IMR-90 (cell line): ENCODE data around the gene F12. TPM values are rescaled to one million over a fixed set of nuclear protein-coding genes. Genes with fewer than 3 reads are reported as not detected.

Experiments used
- ATAC-seq: fragments of 200-7000 bp; cut with Tn5 transposase; 2 replicates; pipeline ENCODE4 v1.9.1; 2020; ENCODE audit warnings: low read depth, mild to moderate bottlenecking, moderate library complexity
- BruUV-seq: library from RNA; stranded (reverse); fragments of 400-500 nt; replicated peaks from 2 replicates; lab custom pipeline; 2021; lab: Mats Ljungman, UMichigan
- CTCF ChIA-PET: fragments of 300-600 bp; formaldehyde crosslinking; extraction: SDS; loops from one replicate; lab custom pipeline; 2021; ENCODE audit warnings: antibody characterized with exemption; lab: Yijun Ruan, JAX
- POLR2A ChIA-PET: fragments of 300-600 bp; sonication (Branson Sonifier 250); formaldehyde crosslinking; loops from one replicate; lab custom pipeline; 2022; ENCODE audit warnings: antibody characterized with exemption; ENCODE audit not compliant: unreplicated experiment; lab: Charles Lee
- DNase-seq: peaks from one replicate; pipeline ENCODE4 v3.0.0; 2013
- H2AFZ ChIP-seq: replicated peaks from 2 replicates; pipeline ENCODE3; 2013; ENCODE audit warnings: low read length, mild to moderate bottlenecking; ENCODE audit not compliant: poor library complexity
- H2AK5ac ChIP-seq: 2 replicates; pipeline ENCODE4 v1.6.1; 2013; ENCODE audit warnings: low read depth, low read length, inconsistent platforms
- H2AK9ac ChIP-seq: replicated peaks from 2 replicates; pipeline ENCODE3; 2013; ENCODE audit warnings: mild to moderate bottlenecking, low read depth, low read length, moderate library complexity; ENCODE audit not compliant: poor library complexity
- H2BK120ac ChIP-seq: 2 replicates; pipeline ENCODE4 v1.6.1; 2013; ENCODE audit warnings: low read depth, low read length, inconsistent platforms
- H2BK15ac ChIP-seq: 3 replicates; pipeline ENCODE4 v1.6.1; 2013; ENCODE audit warnings: low read depth, low read length, inconsistent platforms
- H2BK20ac ChIP-seq: 2 replicates; pipeline ENCODE4 v1.6.1; 2013; ENCODE audit warnings: low read depth, mild to moderate bottlenecking, inconsistent platforms, low read length, moderate library complexity
- H2BK5ac ChIP-seq: 2 replicates; pipeline ENCODE4 v1.6.1; 2013; ENCODE audit warnings: mild to moderate bottlenecking, low read depth, low read length, inconsistent platforms; ENCODE audit not compliant: poor library complexity, severe bottlenecking
- H3K14ac ChIP-seq: replicated peaks from 2 replicates; pipeline ENCODE4 v1.6.1; 2013; ENCODE audit warnings: low read depth, low read length, inconsistent platforms
- H3K18ac ChIP-seq: 2 replicates; pipeline ENCODE4 v1.6.1; 2013; ENCODE audit warnings: low read depth, low read length, control low read depth
- H3K23ac ChIP-seq: 2 replicates; pipeline ENCODE4 v1.6.1; 2013; ENCODE audit warnings: low read depth, low read length, inconsistent platforms
- H3K27ac ChIP-seq: 2 replicates; pipeline ENCODE4 v1.5.1; 2013; ENCODE audit warnings: mild to moderate bottlenecking, control low read depth, low read length; ENCODE audit not compliant: insufficient read depth
- H3K27me3 ChIP-seq: 2 replicates; pipeline ENCODE4 v1.6.1; 2013; ENCODE audit warnings: low read length; ENCODE audit not compliant: control insufficient read depth, insufficient read depth
- H3K36me3 ChIP-seq: 2 replicates; pipeline ENCODE4 v1.6.1; 2013; ENCODE audit warnings: low read length, mixed read lengths; ENCODE audit not compliant: control insufficient read depth, insufficient read depth
- H3K4ac ChIP-seq: 2 replicates; pipeline ENCODE4 v1.6.1; 2013; ENCODE audit warnings: low read depth, low read length, inconsistent platforms
- H3K4me1 ChIP-seq: 2 replicates; pipeline ENCODE4 v1.6.1; 2013; ENCODE audit warnings: low read length, mixed read lengths; ENCODE audit not compliant: control insufficient read depth, insufficient read depth
- H3K4me2 ChIP-seq: 2 replicates; pipeline ENCODE4 v1.6.1; 2013; ENCODE audit warnings: low read depth, mild to moderate bottlenecking, control low read depth, low read length, moderate library complexity
- H3K4me3 ChIP-seq: 2 replicates; pipeline ENCODE4 v1.5.1; 2013; ENCODE audit warnings: low read depth, mild to moderate bottlenecking, control low read depth, low read length, moderate library complexity; ENCODE audit not compliant: insufficient read depth
- H3K56ac ChIP-seq: 2 replicates; pipeline ENCODE4 v1.6.1; 2013; ENCODE audit warnings: low read length, inconsistent platforms; ENCODE audit not compliant: insufficient read depth; ENCODE audit errors: extremely low read depth
- H3K79me1 ChIP-seq, 2 experiments: 2 replicates each; pipeline ENCODE4 v1.6.1; 2013; ENCODE audit warnings: low read length in 2 of 2, inconsistent platforms in 1 of 2, low read depth in 1 of 2
- H3K9ac ChIP-seq: 2 replicates; pipeline ENCODE4 v1.6.1; 2013; ENCODE audit warnings: low read depth, low read length, control low read depth
- H3K9me1 ChIP-seq: 2 replicates; pipeline ENCODE4 v1.6.1; 2013; ENCODE audit warnings: low read length, inconsistent platforms; ENCODE audit not compliant: insufficient read depth
- H3K9me3 ChIP-seq: 2 replicates; pipeline ENCODE4 v1.6.1; 2013; ENCODE audit warnings: low read length; ENCODE audit not compliant: control insufficient read depth, insufficient read depth
- H4K20me1 ChIP-seq: 2 replicates; pipeline ENCODE4 v1.6.1; 2013; ENCODE audit warnings: low read length, inconsistent platforms; ENCODE audit not compliant: insufficient read depth
- H4K5ac ChIP-seq: 2 replicates; pipeline ENCODE4 v1.6.1; 2013; ENCODE audit warnings: mild to moderate bottlenecking, low read depth, low read length, control low read depth
- H4K8ac ChIP-seq, 2 experiments: 2 replicates each; pipeline ENCODE4 v1.6.1; 2013; ENCODE audit warnings: low read depth in 2 of 2, low read length in 2 of 2, control low read depth in 1 of 2, inconsistent platforms in 1 of 2
- H4K91ac ChIP-seq: 2 replicates; pipeline ENCODE4 v1.6.1; 2013; ENCODE audit warnings: low read depth, low read length, inconsistent platforms; ENCODE audit not compliant: insufficient read depth
- RCOR1 ChIP-seq: IDR thresholded peaks from 2 replicates; pipeline ENCODE4 v1.6.1; 2012; ENCODE audit warnings: mild to moderate bottlenecking, low read length, improper control_type of control experiment; ENCODE audit not compliant: insufficient replicate concordance
- WGBS, 2 experiments: methylation state at CpG; one replicate each; pipeline versions ENCODE4 v1.1.5 to v1.1.7; 2013; ENCODE audit warnings: missing lambda C conversion rate in 2 of 2; ENCODE audit not compliant: insufficient read length in 1 of 2; ENCODE audit errors: extremely low coverage in 2 of 2; 5-methylcytosine and 5-hydroxymethylcytosine counted together
- dilution Hi-C: fragments of 300-500 bp; cut with HindIII; formaldehyde crosslinking; loops from one replicate; pipeline ENCODE4 v1.14.3; 2018; ENCODE audit warnings: low sequenced_read_pairs; ENCODE audit not compliant: unreplicated experiment
- in situ Hi-C: fragments of 300-500 bp; cut with MboI; formaldehyde crosslinking; loops from 3 replicates; pipeline ENCODE4 v1.14.3; 2019; ENCODE audit warnings: low sequenced_read_pairs, inconsistent platforms, mixed read lengths
- intact Hi-C: fragments of 100-400 bp; cut with micrococcal nuclease; formaldehyde crosslinking; loops from 2 replicates; pipeline ENCODE4 v1.10.0; 2022
- polyA plus RNA-seq, 3 experiments: library from polyadenylated mRNA; depleted of rRNA; stranded (reverse); fragments of >200 nt; gene quantifications; 2 replicates each; pipeline ENCODE4 v1.2.3, GENCODE V29; 2012; ENCODE audit warnings: low replicate concordance in 1 of 3
- total RNA-seq: library from RNA; depleted of rRNA; stranded (reverse); fragments of >200 nt; gene quantifications from 2 replicates; pipeline ENCODE4 v1.2.3, GENCODE V29; 2012
- TF ChIP-seq, protein P1 (sequence below): fragments of 150-350 bp; IDR thresholded peaks from 2 replicates; pipeline ENCODE4 v1.6.1; 2016; ENCODE audit warnings: low read depth, mild to moderate bottlenecking, low read length, moderate library complexity, borderline replicate concordance

The F12 gene
- total and polyA plus RNA-seq, 2 of the 4 experiments (the other 2 are of a cell fraction), result 0.36 to 1.2 TPM

DNA sequence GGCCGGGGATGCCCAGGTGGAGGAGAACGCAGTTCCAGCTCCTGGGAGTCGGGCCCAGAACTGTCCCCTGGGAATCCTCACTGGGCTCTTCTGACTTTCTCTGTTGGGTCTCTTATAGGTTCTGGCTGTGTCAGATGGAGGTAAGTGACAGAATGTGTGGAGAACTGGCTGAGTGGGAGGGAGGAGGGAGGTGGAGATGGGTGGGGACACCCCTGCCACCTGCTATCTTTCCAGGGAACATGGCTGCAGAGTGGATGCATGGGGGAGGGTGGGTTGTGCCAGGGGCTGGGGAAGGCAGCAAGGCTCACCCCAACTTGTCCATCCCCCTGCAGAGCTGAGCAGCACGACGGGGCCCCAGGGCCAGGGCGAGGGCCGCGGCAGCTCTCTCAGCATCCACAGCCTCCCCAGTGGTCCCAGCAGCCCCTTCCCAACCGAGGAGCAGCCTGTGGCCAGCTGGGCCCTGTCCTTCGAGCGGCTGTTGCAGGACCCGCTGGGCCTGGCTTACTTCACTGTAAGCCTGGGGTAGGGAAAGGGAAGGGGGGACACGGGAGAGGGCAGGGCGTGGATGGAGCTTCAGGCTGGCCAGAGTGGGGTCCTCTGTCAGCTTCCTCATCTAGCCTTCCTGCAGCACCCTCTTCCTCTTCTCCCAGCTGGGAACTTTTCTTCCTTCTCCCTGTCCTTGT lies 43.4 kb downstream of the F12 start:
- peak overlapping the region; percentile 41 for H3K27ac ChIP-seq
- POLR2A ChIA-PET, result no interaction called here
- no peak overlapping the region for H3K4me3 ChIP-seq

More for the DNA sequence above, 43.4 kb downstream of the F12 start:
- peak overlapping the region; percentile 88 for H3K4ac ChIP-seq
- no peaks in the 10 kb centered on the region for H3K9me1 ChIP-seq
- dilution Hi-C loops, result no loop called here
- H3K27me3 ChIP-seq, result peaks cover 9% of the 10 kb centered on the region; the same call in 1 of the 2 replicates
- H4K8ac ChIP-seq, result peak overlapping the region; percentile 84 to 92; a peak in 3 of 4 replicates
- ATAC-seq (no peak), DNase-seq (no peak)
- intact Hi-C loops, result no loop called here
- peak overlapping the region; percentile 38 for H2BK5ac ChIP-seq
- TF ChIP-seq RCOR1, result no peak
- TF ChIP-seq, protein P1, sequence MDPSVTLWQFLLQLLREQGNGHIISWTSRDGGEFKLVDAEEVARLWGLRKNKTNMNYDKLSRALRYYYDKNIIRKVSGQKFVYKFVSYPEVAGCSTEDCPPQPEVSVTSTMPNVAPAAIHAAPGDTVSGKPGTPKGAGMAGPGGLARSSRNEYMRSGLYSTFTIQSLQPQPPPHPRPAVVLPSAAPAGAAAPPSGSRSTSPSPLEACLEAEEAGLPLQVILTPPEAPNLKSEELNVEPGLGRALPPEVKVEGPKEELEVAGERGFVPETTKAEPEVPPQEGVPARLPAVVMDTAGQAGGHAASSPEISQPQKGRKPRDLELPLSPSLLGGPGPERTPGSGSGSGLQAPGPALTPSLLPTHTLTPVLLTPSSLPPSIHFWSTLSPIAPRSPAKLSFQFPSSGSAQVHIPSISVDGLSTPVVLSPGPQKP, result no peak
- CTCF ChIA-PET, result interaction anchor here (0.6 to 1.3 kb wide), 2 partner anchors 10 to 25 kb away, joined by 4 read pairs; no protein-coding TSS in a partner anchor
- peak overlapping the region; percentile 91 for H2AFZ ChIP-seq
- 0 out of 3 replicates have a peak overlapping the region, but pooled peaks have one; percentile 56 for H2BK15ac ChIP-seq
- H4K20me1 ChIP-seq, result no peaks in the 10 kb centered on the region; the same call in 1 of the 2 replicates
- peak overlapping the region; percentile 37 for H4K91ac ChIP-seq
- no peak overlapping the region; the same call in 1 of the 2 replicates for H3K23ac ChIP-seq
- H3K9ac ChIP-seq, result peak overlapping the region; percentile 54
- peak overlapping the region; percentile 83 for H3K14ac ChIP-seq
- H3K9me3 ChIP-seq, result no peaks in the 10 kb centered on the region
- in situ Hi-C loops, result no loop called here
- WGBS, 2 experiments, result no CpG with 5 or more reads among the region's 14 CpGs
- peak overlapping the region; percentile 44 for H2BK120ac ChIP-seq
- H4K5ac ChIP-seq, result peak overlapping the region; percentile 45
- H3K18ac ChIP-seq, result peak overlapping the region; percentile 38
- no TSS peak for BruUV-seq
- no peaks in the 10 kb centered on the region for H3K79me1 ChIP-seq
- H3K4me2 ChIP-seq, result peak overlapping the region; percentile 20; the same call in 1 of the 2 replicates
- H2AK9ac ChIP-seq, result peak overlapping the region; percentile 85
- peaks cover 9% of the 10 kb centered on the region; the same call in 1 of the 2 replicates for H3K4me1 ChIP-seq
- peak overlapping the region; percentile 26; the same call in 1 of the 2 replicates for H2BK20ac ChIP-seq
- peak overlapping the region; percentile 82 for H2AK5ac ChIP-seq
- no peaks in the 10 kb centered on the region for H3K36me3 ChIP-seq
- peak overlapping the region; percentile 50; the same call in 1 of the 2 replicates for H3K56ac ChIP-seq
